IMR-90 (cell line): Measurements from ENCODE around the gene TTC21B. TPM values are rescaled to one million over a fixed set of nuclear protein-coding genes. Genes with fewer than 3 reads are reported as not detected.

ENCODE experiments used
- ATAC-seq: fragments of 200-7000 bp; cut with Tn5 transposase; 2 replicates; pipeline ENCODE4 v1.9.1; 2020; ENCODE audit warnings: low read depth, mild to moderate bottlenecking, moderate library complexity
- BruUV-seq: library from RNA; stranded (reverse); fragments of 400-500 nt; replicated peaks from 2 replicates; lab custom pipeline; 2021; lab: Mats Ljungman, UMichigan
- CTCF ChIA-PET: fragments of 300-600 bp; formaldehyde crosslinking; extraction: SDS; loops from one replicate; lab custom pipeline; 2021; ENCODE audit warnings: antibody characterized with exemption; lab: Yijun Ruan, JAX
- POLR2A ChIA-PET: fragments of 300-600 bp; sonication (Branson Sonifier 250); formaldehyde crosslinking; loops from one replicate; lab custom pipeline; 2022; ENCODE audit warnings: antibody characterized with exemption; ENCODE audit not compliant: unreplicated experiment; lab: Charles Lee
- DNase-seq: peaks from one replicate; pipeline ENCODE4 v3.0.0; 2013
- H2AFZ ChIP-seq: replicated peaks from 2 replicates; pipeline ENCODE3; 2013; ENCODE audit warnings: low read length, mild to moderate bottlenecking; ENCODE audit not compliant: poor library complexity
- H2AK5ac ChIP-seq: 2 replicates; pipeline ENCODE4 v1.6.1; 2013; ENCODE audit warnings: low read depth, low read length, inconsistent platforms
- H2AK9ac ChIP-seq: replicated peaks from 2 replicates; pipeline ENCODE3; 2013; ENCODE audit warnings: mild to moderate bottlenecking, low read depth, low read length, moderate library complexity; ENCODE audit not compliant: poor library complexity
- H2BK120ac ChIP-seq: 2 replicates; pipeline ENCODE4 v1.6.1; 2013; ENCODE audit warnings: low read depth, low read length, inconsistent platforms
- H2BK15ac ChIP-seq: 3 replicates; pipeline ENCODE4 v1.6.1; 2013; ENCODE audit warnings: low read depth, low read length, inconsistent platforms
- H2BK20ac ChIP-seq: 2 replicates; pipeline ENCODE4 v1.6.1; 2013; ENCODE audit warnings: low read depth, mild to moderate bottlenecking, inconsistent platforms, low read length, moderate library complexity
- H2BK5ac ChIP-seq: 2 replicates; pipeline ENCODE4 v1.6.1; 2013; ENCODE audit warnings: mild to moderate bottlenecking, low read depth, low read length, inconsistent platforms; ENCODE audit not compliant: poor library complexity, severe bottlenecking
- H3K14ac ChIP-seq: replicated peaks from 2 replicates; pipeline ENCODE4 v1.6.1; 2013; ENCODE audit warnings: low read depth, low read length, inconsistent platforms
- H3K18ac ChIP-seq: 2 replicates; pipeline ENCODE4 v1.6.1; 2013; ENCODE audit warnings: low read depth, low read length, control low read depth
- H3K23ac ChIP-seq: 2 replicates; pipeline ENCODE4 v1.6.1; 2013; ENCODE audit warnings: low read depth, low read length, inconsistent platforms
- H3K27ac ChIP-seq: 2 replicates; pipeline ENCODE4 v1.5.1; 2013; ENCODE audit warnings: mild to moderate bottlenecking, control low read depth, low read length; ENCODE audit not compliant: insufficient read depth
- H3K27me3 ChIP-seq: 2 replicates; pipeline ENCODE4 v1.6.1; 2013; ENCODE audit warnings: low read length; ENCODE audit not compliant: control insufficient read depth, insufficient read depth
- H3K36me3 ChIP-seq: 2 replicates; pipeline ENCODE4 v1.6.1; 2013; ENCODE audit warnings: low read length, mixed read lengths; ENCODE audit not compliant: control insufficient read depth, insufficient read depth
- H3K4ac ChIP-seq: 2 replicates; pipeline ENCODE4 v1.6.1; 2013; ENCODE audit warnings: low read depth, low read length, inconsistent platforms
- H3K4me1 ChIP-seq: 2 replicates; pipeline ENCODE4 v1.6.1; 2013; ENCODE audit warnings: low read length, mixed read lengths; ENCODE audit not compliant: control insufficient read depth, insufficient read depth
- H3K4me2 ChIP-seq: 2 replicates; pipeline ENCODE4 v1.6.1; 2013; ENCODE audit warnings: low read depth, mild to moderate bottlenecking, control low read depth, low read length, moderate library complexity
- H3K4me3 ChIP-seq: 2 replicates; pipeline ENCODE4 v1.5.1; 2013; ENCODE audit warnings: low read depth, mild to moderate bottlenecking, control low read depth, low read length, moderate library complexity; ENCODE audit not compliant: insufficient read depth
- H3K56ac ChIP-seq: 2 replicates; pipeline ENCODE4 v1.6.1; 2013; ENCODE audit warnings: low read length, inconsistent platforms; ENCODE audit not compliant: insufficient read depth; ENCODE audit errors: extremely low read depth
- H3K79me1 ChIP-seq, 2 experiments: 2 replicates each; pipeline ENCODE4 v1.6.1; 2013; ENCODE audit warnings: low read length in 2 of 2, inconsistent platforms in 1 of 2, low read depth in 1 of 2
- H3K9ac ChIP-seq: 2 replicates; pipeline ENCODE4 v1.6.1; 2013; ENCODE audit warnings: low read depth, low read length, control low read depth
- H3K9me1 ChIP-seq: 2 replicates; pipeline ENCODE4 v1.6.1; 2013; ENCODE audit warnings: low read length, inconsistent platforms; ENCODE audit not compliant: insufficient read depth
- H3K9me3 ChIP-seq: 2 replicates; pipeline ENCODE4 v1.6.1; 2013; ENCODE audit warnings: low read length; ENCODE audit not compliant: control insufficient read depth, insufficient read depth
- H4K20me1 ChIP-seq: 2 replicates; pipeline ENCODE4 v1.6.1; 2013; ENCODE audit warnings: low read length, inconsistent platforms; ENCODE audit not compliant: insufficient read depth
- H4K5ac ChIP-seq: 2 replicates; pipeline ENCODE4 v1.6.1; 2013; ENCODE audit warnings: mild to moderate bottlenecking, low read depth, low read length, control low read depth
- H4K8ac ChIP-seq, 2 experiments: 2 replicates each; pipeline ENCODE4 v1.6.1; 2013; ENCODE audit warnings: low read depth in 2 of 2, low read length in 2 of 2, control low read depth in 1 of 2, inconsistent platforms in 1 of 2
- H4K91ac ChIP-seq: 2 replicates; pipeline ENCODE4 v1.6.1; 2013; ENCODE audit warnings: low read depth, low read length, inconsistent platforms; ENCODE audit not compliant: insufficient read depth
- CEBPB ChIP-seq: IDR thresholded peaks from 2 replicates; pipeline ENCODE4 v1.6.1; 2012; ENCODE audit warnings: low read depth, low read length, improper control_type of control experiment
- CTCF ChIP-seq: conservative IDR thresholded peaks from 2 replicates; pipeline ENCODE4 v1.5.1; 2012; ENCODE audit warnings: mild to moderate bottlenecking, low read depth, low read length, improper control_type of control experiment
- ELK1 ChIP-seq: fragments of 150-350 bp; IDR thresholded peaks from 2 replicates; pipeline ENCODE4 v1.6.1; 2016; ENCODE audit warnings: low read depth, mild to moderate bottlenecking, low read length, moderate library complexity, borderline replicate concordance
- FOS ChIP-seq: fragments of 150-350 bp; IDR thresholded peaks from 2 replicates; pipeline ENCODE4 v1.6.1; 2016; ENCODE audit warnings: low read depth, low read length
- MAZ ChIP-seq: IDR thresholded peaks from 2 replicates; pipeline ENCODE4 v1.6.1; 2012; ENCODE audit warnings: low read depth, mild to moderate bottlenecking, low read length, improper control_type of control experiment, moderate library complexity, borderline replicate concordance
- NFE2L2 ChIP-seq: fragments of 150-350 bp; IDR thresholded peaks from 2 replicates; pipeline ENCODE4 v1.6.1; 2016; ENCODE audit warnings: low read depth, mild to moderate bottlenecking, low read length
- RAD21 ChIP-seq: IDR thresholded peaks from 2 replicates; pipeline ENCODE4 v1.6.1; 2012; ENCODE audit warnings: low read length, improper control_type of control experiment
- RCOR1 ChIP-seq: IDR thresholded peaks from 2 replicates; pipeline ENCODE4 v1.6.1; 2012; ENCODE audit warnings: mild to moderate bottlenecking, low read length, improper control_type of control experiment; ENCODE audit not compliant: insufficient replicate concordance
- RFX5 ChIP-seq: IDR thresholded peaks from 2 replicates; pipeline ENCODE4 v1.8.0; 2012; ENCODE audit warnings: low read depth, mild to moderate bottlenecking, low read length, moderate library complexity
- SMC3 ChIP-seq: fragments of 150-350 bp; IDR thresholded peaks from 2 replicates; pipeline ENCODE4 v1.6.1; 2016; ENCODE audit warnings: low read depth, mild to moderate bottlenecking, antibody characterized with exemption, low read length, moderate library complexity
- USF2 ChIP-seq: fragments of 150-350 bp; IDR thresholded peaks from 2 replicates; pipeline ENCODE4 v1.6.1; 2017; ENCODE audit warnings: mild to moderate bottlenecking, antibody characterized with exemption, low read length, low read depth
- WGBS, 2 experiments: methylation state at CpG; one replicate each; pipeline versions ENCODE4 v1.1.5 to v1.1.7; 2013; ENCODE audit warnings: missing lambda C conversion rate in 2 of 2; ENCODE audit not compliant: insufficient read length in 1 of 2; ENCODE audit errors: extremely low coverage in 2 of 2; 5-methylcytosine and 5-hydroxymethylcytosine counted together
- dilution Hi-C: fragments of 300-500 bp; cut with HindIII; formaldehyde crosslinking; loops from one replicate; pipeline ENCODE4 v1.14.3; 2018; ENCODE audit warnings: low sequenced_read_pairs; ENCODE audit not compliant: unreplicated experiment
- in situ Hi-C: fragments of 300-500 bp; cut with MboI; formaldehyde crosslinking; loops from 3 replicates; pipeline ENCODE4 v1.14.3; 2019; ENCODE audit warnings: low sequenced_read_pairs, inconsistent platforms, mixed read lengths
- intact Hi-C: fragments of 100-400 bp; cut with micrococcal nuclease; formaldehyde crosslinking; loops from 2 replicates; pipeline ENCODE4 v1.10.0; 2022
- polyA plus RNA-seq, 3 experiments: library from polyadenylated mRNA; depleted of rRNA; stranded (reverse); fragments of >200 nt; gene quantifications; 2 replicates each; pipeline ENCODE4 v1.2.3, GENCODE V29; 2012; ENCODE audit warnings: low replicate concordance in 1 of 3
- total RNA-seq: library from RNA; depleted of rRNA; stranded (reverse); fragments of >200 nt; gene quantifications from 2 replicates; pipeline ENCODE4 v1.2.3, GENCODE V29; 2012

Gene TTC21B
- total and polyA plus RNA-seq, 2 of the 4 experiments (the other 2 are of a cell fraction), result 8.0 to 17.2 TPM

GRCh38 chr2:165957030-165957675, 3.6 kb upstream of the TTC21B start:
- H2AK9ac ChIP-seq, result no peak overlapping the region
- no peaks in the 10 kb centered on the region for H3K27me3 ChIP-seq
- H2BK15ac ChIP-seq, result no peak overlapping the region
- H2AK5ac ChIP-seq, result no peak overlapping the region
- no peak overlapping the region for H3K4me3 ChIP-seq
- no peak for DNase-seq
- no peak overlapping the region for H3K27ac ChIP-seq
- ChIA-PET CTCF (interaction anchor here (0.8 kb wide), 1 partner anchor 12 kb away, joined by 4 read pairs; no protein-coding TSS in a partner anchor), POLR2A (no interaction called here)
- BruUV-seq, result no TSS peak
- no peak overlapping the region for H2AFZ ChIP-seq
- H2BK5ac ChIP-seq, result no peak overlapping the region
- no peak overlapping the region for H2BK20ac ChIP-seq
- no peaks in the 10 kb centered on the region for H3K36me3 ChIP-seq
- no peak overlapping the region for H3K56ac ChIP-seq
- H3K9ac ChIP-seq, result no peak overlapping the region
- H2BK120ac ChIP-seq, result no peak overlapping the region
- dilution Hi-C loops (no loop called here), intact Hi-C loops (no loop called here), in situ Hi-C loops (loop anchor here (25.0 kb wide), 1 partner anchor 455 kb away; no protein-coding TSS in a partner anchor)
- no peak overlapping the region for H3K23ac ChIP-seq
- no peak overlapping the region for H3K14ac ChIP-seq
- no peak overlapping the region for H4K5ac ChIP-seq
- no peak for ATAC-seq
- no peak overlapping the region for H3K18ac ChIP-seq
- H4K91ac ChIP-seq, result no peak overlapping the region
- H3K79me1 ChIP-seq, result peaks cover 3 to 8% of the 10 kb centered on the region in 2 experiments; a peak in 3 of 4 replicates
- TF ChIP-seq NFE2L2 (no peak), ELK1 (no peak), RAD21 (no peak), RFX5 (no peak), RCOR1 (no peak), CEBPB (no peak), MAZ (no peak), USF2 (no peak), FOS (no peak), CTCF (no peak), SMC3 (no peak)
- H3K9me3 ChIP-seq, result no peaks in the 10 kb centered on the region
- no peak overlapping the region for H3K4me2 ChIP-seq
- H3K9me1 ChIP-seq, result no peaks in the 10 kb centered on the region
- WGBS, 2 experiments, result 80% methylated on average over 3 of the region's 60 CpGs; no CpG with 5 or more reads in 1 of the 2 experiments
- no peaks in the 10 kb centered on the region; the same call in 1 of the 2 replicates for H4K20me1 ChIP-seq
- H3K4me1 ChIP-seq, result no peaks in the 10 kb centered on the region
- H3K4ac ChIP-seq, result no peak overlapping the region
- no peak overlapping the region for H4K8ac ChIP-seq
